GM12865 (cell line): ENCODE data around the gene SLC25A53.

Source experiments
- DNase-seq: peaks from one replicate; pipeline ENCODE4 v3.0.0; 2010; ENCODE audit warnings: low read depth
- H3K4me3 ChIP-seq: 2 replicates; pipeline ENCODE4 v1.5.1; 2011; ENCODE audit warnings: mild to moderate bottlenecking, low read depth, low read length, control low read depth
- CTCF ChIP-seq: IDR thresholded peaks from 2 replicates; pipeline ENCODE4 v1.5.1; 2011; ENCODE audit warnings: low read length, control low read depth, low read depth, inconsistent platforms; ENCODE audit not compliant: insufficient read depth; ENCODE audit errors: missing control alignments

SLC25A53 gene

GRCh38 chrX:104165894-104166734 is 9.3 kb upstream of the SLC25A53 start, which contains the start of gene FAM199X:
FAM199X (plus strand) TSS chrX:104166453; CDS start chrX:104166786, 333 bp downstream.
- H3K4me3 ChIP-seq = peak within 1 kb of the TSS; percentile 83
- TF ChIP-seq CTCF = peak; percentile 58
- DNase-seq = peak; percentile 93

- DNase-seq = no peak
- no peak overlapping the region for H3K4me3 ChIP-seq
- no peak for TF ChIP-seq CTCF
Observed at GRCh38 chrX:104151037-104151436, 5.8 kb downstream of the SLC25A53 start.

GRCh38 chrX:104141087-104141760 is 15.6 kb downstream of the SLC25A53 start:
- TF ChIP-seq CTCF = no peak
- no peak for DNase-seq
- H3K4me3 ChIP-seq = no peak overlapping the region

GRCh38 chrX:104137496-104137895 is 19.3 kb downstream of the SLC25A53 start:
- H3K4me3 ChIP-seq = no peak overlapping the region
- TF ChIP-seq CTCF = no peak
- peak; percentile 9 for DNase-seq

- H3K4me3 ChIP-seq = no peak overlapping the region
- peak; percentile 82 for DNase-seq
- peak; percentile 55 for TF ChIP-seq CTCF
Observed at GRCh38 chrX:104136241-104137019, 20.4 kb downstream of the SLC25A53 start.

GRCh38 chrX:104135677-104136076 is 21.1 kb downstream of the SLC25A53 start:
- no peak for TF ChIP-seq CTCF
- H3K4me3 ChIP-seq = no peak overlapping the region
- no peak for DNase-seq
